HL-60 (cell line): Measurements from ENCODE around the gene DSTYK.

Experiments used
- POLR2AphosphoS5 ChIP-seq: IDR thresholded peaks from 2 replicates; pipeline ENCODE4 v1.6.1; 2012; ENCODE audit warnings: low read depth
- TF ChIP-seq, protein P1 (sequence below): IDR thresholded peaks from one replicate; pipeline ENCODE4 v1.5.1; 2011; ENCODE audit warnings: low read length, control low read depth, inconsistent platforms; ENCODE audit not compliant: insufficient read depth

DNA sequence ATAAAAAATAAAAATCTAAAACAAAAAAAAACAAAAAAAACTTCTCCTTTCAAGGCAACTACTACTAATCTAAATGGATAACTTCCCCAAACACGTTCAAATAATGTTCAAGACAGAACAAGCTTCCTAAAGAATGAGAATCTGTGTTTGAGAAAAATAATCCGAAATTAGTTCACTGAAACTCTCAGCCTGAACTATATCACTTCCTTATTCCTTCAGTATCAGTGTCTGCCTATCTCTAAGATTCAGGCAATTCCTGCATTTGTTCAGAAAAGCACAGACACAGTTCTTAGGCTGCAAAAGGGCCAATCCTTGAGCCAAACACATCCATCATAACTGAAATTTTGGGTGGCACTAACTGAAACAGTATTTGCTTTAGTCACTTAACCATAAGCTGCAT is 22.4 kb downstream of the DSTYK start:
- TF ChIP-seq, protein P1, sequence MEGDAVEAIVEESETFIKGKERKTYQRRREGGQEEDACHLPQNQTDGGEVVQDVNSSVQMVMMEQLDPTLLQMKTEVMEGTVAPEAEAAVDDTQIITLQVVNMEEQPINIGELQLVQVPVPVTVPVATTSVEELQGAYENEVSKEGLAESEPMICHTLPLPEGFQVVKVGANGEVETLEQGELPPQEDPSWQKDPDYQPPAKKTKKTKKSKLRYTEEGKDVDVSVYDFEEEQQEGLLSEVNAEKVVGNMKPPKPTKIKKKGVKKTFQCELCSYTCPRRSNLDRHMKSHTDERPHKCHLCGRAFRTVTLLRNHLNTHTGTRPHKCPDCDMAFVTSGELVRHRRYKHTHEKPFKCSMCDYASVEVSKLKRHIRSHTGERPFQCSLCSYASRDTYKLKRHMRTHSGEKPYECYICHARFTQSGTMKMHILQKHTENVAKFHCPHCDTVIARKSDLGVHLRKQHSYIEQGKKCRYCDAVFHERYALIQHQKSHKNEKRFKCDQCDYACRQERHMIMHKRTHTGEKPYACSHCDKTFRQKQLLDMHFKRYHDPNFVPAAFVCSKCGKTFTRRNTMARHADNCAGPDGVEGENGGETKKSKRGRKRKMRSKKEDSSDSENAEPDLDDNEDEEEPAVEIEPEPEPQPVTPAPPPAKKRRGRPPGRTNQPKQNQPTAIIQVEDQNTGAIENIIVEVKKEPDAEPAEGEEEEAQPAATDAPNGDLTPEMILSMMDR, result no peak
- TF ChIP-seq POLR2AphosphoS5, result no peak
